ENCODE measurements around the gene SLC2A11.

DNA sequence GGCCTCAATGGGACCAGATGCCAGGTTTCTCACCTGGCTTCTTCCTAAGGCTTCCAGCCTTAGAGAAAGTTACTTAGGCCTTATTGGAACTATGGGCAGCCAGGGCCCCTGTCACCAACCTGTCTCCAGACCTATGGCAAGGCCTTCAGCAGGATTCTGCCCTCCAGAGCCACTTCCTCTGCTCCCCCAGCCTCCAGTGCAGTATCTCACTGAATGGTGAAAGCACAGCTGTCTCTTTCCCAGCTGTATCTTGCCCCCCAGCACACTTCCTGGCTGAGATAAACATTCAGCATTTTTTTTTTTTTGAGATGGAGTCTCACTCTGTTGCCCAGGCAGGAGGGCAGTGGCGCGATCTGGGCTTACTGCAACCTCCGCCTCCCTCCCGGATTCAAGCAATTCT, 1.5 kb downstream of the SLC2A11 start:
- TF ChIP-seq CTCF (IDR thresholded peaks at IDR 0.05) (no peak), USF2 (IDR thresholded peaks at IDR 0.05) (no peak), POLR2A (IDR thresholded peaks at IDR 0.05; ENCODE audit: low read length) (no peak), ESRRA (IDR thresholded peaks at IDR 0.05; ENCODE audit: borderline replicate concordance, low read length) (no peak), SMC3 (IDR thresholded peaks at IDR 0.05) (no peak), KDM5A (IDR thresholded peaks at IDR 0.05) (no peak), HOXA7 (CRISPR knock-in tag; IDR thresholded peaks at IDR 0.05) (no peak), RAD21 (conservative IDR thresholded peaks at IDR 0.05 in 1 of 2, IDR thresholded peaks at IDR 0.05 in 1 of 2) (no peak)
- TF ChIP-seq, protein P1, sequence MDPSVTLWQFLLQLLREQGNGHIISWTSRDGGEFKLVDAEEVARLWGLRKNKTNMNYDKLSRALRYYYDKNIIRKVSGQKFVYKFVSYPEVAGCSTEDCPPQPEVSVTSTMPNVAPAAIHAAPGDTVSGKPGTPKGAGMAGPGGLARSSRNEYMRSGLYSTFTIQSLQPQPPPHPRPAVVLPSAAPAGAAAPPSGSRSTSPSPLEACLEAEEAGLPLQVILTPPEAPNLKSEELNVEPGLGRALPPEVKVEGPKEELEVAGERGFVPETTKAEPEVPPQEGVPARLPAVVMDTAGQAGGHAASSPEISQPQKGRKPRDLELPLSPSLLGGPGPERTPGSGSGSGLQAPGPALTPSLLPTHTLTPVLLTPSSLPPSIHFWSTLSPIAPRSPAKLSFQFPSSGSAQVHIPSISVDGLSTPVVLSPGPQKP (IDR thresholded peaks at IDR 0.05; ENCODE audit: low read depth, low read length): no peak

Data from A549 (cell line).